Measurements from ENCODE around the gene RACK1.

DNA sequence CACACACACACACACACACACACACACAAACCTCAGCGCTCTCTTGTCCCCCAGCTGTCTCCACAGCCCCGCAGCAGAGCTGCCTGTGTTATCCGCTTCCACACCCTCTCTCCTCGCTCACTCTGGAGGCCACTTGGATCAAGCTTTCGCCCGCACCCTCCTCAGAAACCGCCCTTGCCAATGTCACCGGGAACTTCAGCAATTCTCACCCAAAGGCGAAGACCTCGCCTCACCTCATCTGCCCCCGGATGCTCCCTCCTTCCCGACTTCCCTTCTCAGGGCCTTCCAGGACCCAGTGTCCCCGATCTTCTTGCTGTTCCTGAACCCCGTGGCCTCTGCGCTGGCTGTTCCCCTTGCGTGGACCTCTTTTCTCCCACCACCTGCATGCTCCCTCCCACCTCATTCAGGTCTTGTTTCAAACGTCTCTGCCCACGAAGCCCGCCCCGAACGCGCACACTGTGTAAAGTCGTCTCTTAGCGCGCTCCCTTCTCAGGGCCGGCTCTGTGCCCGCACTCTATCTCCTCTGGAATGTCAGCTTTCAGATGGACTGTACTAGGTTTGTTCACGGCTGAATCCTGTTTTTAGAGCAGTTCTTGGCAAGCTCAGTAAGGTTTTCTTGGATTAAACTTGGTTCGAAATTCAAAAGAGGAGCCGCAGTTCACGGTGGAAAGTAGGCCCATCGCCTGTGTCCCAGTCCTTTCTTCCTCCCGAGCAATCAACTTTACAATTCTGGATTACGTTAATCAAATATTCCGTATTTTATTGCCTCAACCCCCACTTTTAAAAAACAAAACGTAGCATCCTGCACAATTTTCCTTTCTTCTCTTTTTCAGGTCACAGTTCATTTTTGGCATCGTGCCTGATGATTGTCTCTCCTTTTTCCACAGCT is 37.7 kb downstream of the RACK1 start:
- TF ChIP-seq CTCF (conservative IDR thresholded peaks at IDR 0.05; ENCODE audit: low read length) (no peak), EZH2phosphoT487 (IDR thresholded peaks at IDR 0.05; ENCODE audit: borderline replicate concordance, low read depth, low read length) (no peak)
